GM19463 (cell line): Measurements from ENCODE around the gene MAN2A2.
"Not testable (repeated sequence)": the region's sequence is repeated elsewhere in the genome, so short reads cannot be mapped to it uniquely, and the experiment has no call there.

Experiments used
- ATAC-seq: cut with Tn5 transposase; IDR thresholded peaks from one replicate; pipeline ENCODE4 v1.9.1; 2021; ENCODE audit warnings: mild to moderate bottlenecking, moderate library complexity; ENCODE audit not compliant: unreplicated experiment

Gene MAN2A2

GRCh38 chr15:90883976-90884718 lies 19.0 kb upstream of the MAN2A2 start, which contains the start of gene FES:
Gene FES (plus strand): TSS chr15:90884504. CDS start chr15:90885046, 542 bp downstream.
- peak; percentile 34 for ATAC-seq

- peak; percentile 3 for ATAC-seq
These were observed 18.2 kb upstream of the MAN2A2 start for GRCh38 chr15:90884719-90885431.

DNA sequence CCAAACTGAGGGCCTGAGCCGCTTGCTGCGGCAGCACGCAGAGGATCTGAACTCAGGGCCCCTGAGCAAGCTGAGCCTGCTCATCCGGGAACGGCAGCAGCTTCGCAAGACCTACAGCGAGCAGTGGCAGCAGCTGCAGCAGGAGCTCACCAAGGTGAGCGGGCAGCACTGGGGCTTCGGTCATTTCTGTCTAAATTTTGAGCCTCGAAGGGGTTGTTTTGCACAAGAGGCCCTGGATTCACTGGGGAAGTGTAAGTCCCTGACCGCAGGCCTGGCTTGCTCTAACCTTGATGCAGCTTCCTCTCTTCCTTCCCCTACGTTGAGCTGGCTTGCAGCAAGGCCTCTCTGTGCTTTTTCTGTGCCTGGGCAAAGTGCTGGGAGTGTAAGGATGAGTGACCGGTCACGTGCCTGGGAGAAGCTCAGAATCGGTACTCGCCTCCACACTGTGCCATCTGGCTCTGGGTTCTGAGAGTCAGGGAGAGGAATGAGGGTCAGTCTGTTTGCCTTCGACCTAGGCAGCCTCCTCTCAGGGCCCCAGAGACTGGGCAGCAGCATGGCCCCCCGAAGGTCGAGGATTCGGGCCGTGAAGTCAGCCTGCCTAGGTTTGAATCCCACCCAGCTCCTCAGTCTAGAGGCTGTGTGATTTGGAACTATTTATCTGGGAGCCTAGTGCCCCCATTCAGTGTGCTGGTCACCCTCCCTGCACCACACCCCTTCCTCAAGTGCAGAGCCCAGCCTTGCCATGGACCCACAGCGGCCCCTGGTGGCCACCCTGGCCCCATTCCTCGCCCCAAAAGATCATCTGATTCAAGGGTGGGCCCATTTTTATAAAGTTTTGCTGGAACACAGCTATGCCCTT lies 17.4 kb upstream of the MAN2A2 start:
- ATAC-seq: peak; percentile 9

- no peak for ATAC-seq
These were observed 16.8 kb upstream of the MAN2A2 start for GRCh38 chr15:90886291-90886614.

- no peak for ATAC-seq
These were observed 16.0 kb upstream of the MAN2A2 start for GRCh38 chr15:90887037-90887481.

DNA sequence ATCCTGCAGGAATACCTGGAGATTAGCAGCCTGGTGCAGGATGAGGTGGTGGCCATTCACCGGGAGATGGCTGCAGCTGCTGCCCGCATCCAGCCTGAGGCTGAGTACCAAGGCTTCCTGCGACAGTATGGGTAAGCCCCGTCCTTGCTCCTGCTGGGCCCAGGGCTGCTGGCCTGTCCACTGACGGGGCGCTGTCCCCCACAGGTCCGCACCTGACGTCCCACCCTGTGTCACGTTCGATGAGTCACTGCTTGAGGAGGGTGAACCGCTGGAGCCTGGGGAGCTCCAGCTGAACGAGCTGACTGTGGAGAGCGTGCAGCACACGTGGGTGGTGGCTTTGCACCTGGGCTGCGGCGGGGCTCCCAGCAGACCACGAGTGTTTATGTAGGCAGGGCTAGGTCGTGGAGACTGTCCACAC lies 13.8 kb upstream of the MAN2A2 start:
- no peak for ATAC-seq

DNA sequence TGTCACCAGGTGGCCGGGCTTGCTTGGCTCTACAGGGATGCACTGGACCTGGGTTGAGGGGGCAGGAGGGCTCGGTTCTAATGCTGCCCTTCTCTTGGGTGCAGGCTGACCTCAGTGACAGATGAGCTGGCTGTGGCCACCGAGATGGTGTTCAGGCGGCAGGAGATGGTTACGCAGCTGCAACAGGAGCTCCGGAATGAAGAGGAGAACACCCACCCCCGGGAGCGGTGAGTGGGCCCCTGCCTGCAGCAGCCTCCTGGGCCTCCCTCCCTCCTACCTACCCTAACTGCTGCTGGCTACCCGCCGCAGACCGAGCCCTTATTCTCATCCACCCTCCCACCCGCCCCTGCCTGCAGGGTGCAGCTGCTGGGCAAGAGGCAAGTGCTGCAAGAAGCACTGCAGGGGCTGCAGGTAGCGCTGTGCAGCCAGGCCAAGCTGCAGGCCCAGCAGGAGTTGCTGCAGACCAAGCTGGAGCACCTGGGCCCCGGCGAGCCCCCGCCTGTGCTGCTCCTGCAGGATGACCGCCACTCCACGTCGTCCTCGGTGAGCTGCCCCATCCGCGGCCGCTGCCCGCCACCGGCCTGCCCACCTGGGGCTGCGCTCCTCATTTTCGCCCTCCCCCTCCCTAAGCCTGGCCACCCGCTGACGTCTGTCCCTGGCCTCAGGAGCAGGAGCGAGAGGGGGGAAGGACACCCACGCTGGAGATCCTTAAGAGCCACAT lies 13.2 kb upstream of the MAN2A2 start:
- no peak for ATAC-seq

GRCh38 chr15:90890839-90891238 lies 12.3 kb upstream of the MAN2A2 start:
- no peak for ATAC-seq

DNA sequence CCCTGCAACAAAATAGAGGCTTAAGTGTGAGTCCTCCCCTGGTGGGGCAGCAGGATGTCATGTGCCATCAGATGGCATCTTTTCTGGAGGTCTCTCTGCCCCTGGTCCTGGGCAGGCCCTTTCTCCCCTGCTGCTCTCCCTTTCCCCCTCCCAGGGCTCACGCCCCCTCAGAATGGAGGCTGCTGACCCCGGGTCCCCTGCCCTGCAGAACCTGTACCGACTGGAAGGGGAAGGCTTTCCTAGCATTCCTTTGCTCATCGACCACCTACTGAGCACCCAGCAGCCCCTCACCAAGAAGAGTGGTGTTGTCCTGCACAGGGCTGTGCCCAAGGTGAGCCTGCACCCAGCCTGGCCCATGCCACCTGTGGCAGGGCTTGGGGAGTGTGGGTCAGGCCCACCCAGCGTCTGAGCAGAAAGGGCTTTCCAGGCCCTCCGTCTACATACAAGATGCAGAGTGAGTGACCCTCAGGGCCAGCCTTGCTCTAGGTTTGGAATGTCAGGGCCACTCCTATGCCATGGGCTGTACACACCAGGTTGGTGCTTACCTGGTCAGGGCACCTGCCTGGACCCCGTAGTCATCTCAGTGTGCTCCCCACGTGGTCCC lies 11.7 kb upstream of the MAN2A2 start:
- ATAC-seq: no peak

DNA sequence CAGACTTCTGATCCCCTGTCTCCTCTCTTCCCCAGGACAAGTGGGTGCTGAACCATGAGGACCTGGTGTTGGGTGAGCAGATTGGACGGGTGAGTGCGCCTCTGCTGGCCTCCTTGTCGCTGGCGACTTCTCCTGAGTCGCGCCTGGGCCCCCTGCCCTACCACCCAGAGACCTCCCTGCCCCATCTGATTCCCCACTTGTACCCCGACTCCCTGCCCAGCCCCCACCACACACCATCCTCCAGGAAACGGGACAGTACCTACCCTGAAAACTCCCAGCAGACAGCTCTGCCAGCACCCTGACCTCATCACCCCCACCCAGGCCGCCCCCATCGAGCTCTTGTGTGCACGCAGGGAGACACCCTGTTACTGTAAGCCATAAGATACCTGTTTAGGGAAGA lies 11.1 kb upstream of the MAN2A2 start:
- no peak for ATAC-seq

DNA sequence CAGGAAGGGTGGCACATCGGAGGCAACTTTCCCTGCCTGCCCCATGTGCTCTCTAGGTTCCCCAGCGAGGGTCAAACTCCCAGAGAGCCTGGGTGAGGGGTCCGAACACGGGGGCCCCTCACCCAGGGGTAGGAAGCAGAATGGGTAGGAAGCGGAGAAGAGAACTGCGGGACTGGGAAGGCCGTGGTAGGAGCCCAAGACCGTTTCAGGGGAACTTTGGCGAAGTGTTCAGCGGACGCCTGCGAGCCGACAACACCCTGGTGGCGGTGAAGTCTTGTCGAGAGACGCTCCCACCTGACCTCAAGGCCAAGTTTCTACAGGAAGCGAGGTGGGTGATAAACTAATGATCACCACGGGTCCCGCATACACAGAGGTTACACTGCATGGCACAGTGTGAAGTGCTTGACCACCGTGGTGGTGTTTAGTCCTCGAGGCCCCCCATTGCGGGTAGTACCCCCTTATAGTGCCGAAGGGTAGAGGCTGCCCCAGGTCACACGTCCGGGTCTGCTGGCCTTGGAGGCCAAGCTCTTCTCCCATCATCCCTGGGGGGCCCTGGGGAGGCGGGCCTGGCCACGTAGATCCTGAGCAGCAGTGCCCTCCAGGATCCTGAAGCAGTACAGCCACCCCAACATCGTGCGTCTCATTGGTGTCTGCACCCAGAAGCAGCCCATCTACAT lies 10.5 kb upstream of the MAN2A2 start:
- ATAC-seq: no peak

GRCh38 chr15:90893175-90894090 lies 9.7 kb upstream of the MAN2A2 start:
- no peak for ATAC-seq

DNA sequence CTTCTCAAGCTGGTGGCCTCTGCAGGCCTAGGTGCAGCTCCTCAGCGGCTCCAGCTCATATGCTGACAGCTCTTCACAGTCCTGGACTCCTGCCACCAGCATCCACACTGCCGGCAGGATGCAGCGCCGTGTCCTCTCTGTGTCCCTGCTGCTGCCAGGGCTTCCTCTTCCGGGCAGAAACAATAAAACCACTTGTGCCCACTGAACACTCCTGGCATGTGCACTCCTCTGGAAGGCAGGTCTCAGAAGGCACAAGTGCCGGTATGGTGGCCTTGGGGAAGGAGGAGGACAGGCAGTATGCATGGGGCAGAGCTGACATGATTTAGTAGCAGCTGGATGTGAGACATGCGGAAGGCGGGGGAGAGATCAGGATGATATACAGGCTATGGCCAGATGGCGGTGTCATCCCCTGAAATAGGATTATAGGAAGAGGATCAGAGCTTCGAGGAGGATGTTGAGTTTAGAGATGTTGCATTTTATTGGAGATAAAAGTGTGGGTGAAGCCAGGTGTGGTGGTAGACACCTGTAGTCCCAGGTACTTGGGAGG lies 7.5 kb upstream of the MAN2A2 start:
- ATAC-seq: no peak

DNA sequence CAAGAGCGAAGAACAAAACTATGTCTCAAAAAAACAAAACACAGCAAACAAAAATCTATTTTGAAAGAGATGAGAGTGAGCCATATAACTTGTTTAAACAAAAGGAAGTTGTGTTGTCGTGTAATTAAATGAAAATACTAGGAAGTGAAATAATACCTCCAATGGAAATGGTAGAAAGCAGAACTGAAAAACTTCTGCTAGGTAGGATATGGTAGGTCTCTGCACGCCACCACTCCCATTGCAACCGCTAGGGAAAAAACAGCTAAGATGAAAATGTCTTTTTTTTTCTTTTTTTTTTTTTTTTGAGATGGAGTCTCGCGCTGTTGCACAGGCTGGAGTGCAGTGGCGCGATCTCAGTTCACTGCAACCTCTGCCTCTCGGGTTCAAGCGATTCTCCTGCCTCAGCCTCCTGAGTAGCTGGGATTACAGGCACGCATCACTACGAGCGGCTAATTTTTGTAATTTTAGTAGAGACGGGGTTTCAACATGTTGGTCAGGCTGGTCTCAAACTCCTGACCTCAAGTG lies 5.9 kb upstream of the MAN2A2 start:
- ATAC-seq: not testable (repeated sequence)

- ATAC-seq: no peak
These were observed 1.7 kb upstream of the MAN2A2 start for GRCh38 chr15:90901175-90902039.

GRCh38 chr15:90902040-90902839 lies 862 bp upstream of the MAN2A2 start:
- ATAC-seq: peak; percentile 65
